Tibial nerve (tissue), 4 donors: ENCODE measurements around the gene TMEM204. TPM values are rescaled to one million over a fixed set of nuclear protein-coding genes. Genes with fewer than 3 reads are reported as not detected.

Experiments
- DNase-seq, 2 donors: peaks; one replicate each; pipeline ENCODE4 v3.0.0-alpha.2; 2019; ENCODE audit warnings: low spot score in 2 of 2
- H3K27ac ChIP-seq, 4 donors: fragments of 200-600 bp; sonication (generic) in 3 of 4; one replicate each; pipeline ENCODE4 v1.5.1; 2017 to 2019; ENCODE audit warnings: mild to moderate bottlenecking in 1 of 4
- H3K27me3 ChIP-seq, 2 donors: fragments of 200-600 bp; sonication (generic) in 1 of 2; one replicate each; pipeline versions ENCODE4 v1.5.1 to v1.6.0; 2017 to 2019
- H3K36me3 ChIP-seq, 3 donors: fragments of 200-600 bp; sonication (generic); one replicate each; pipeline ENCODE4 v1.5.1; 2018 to 2019
- H3K4me1 ChIP-seq, 4 donors: fragments of 200-600 bp; sonication (generic) in 3 of 4; one replicate each; pipeline ENCODE4 v1.5.1; 2017 to 2019
- H3K4me3 ChIP-seq, 4 donors: fragments of 200-600 bp; sonication (generic) in 3 of 4; one replicate each; pipeline ENCODE4 v1.5.1; 2017 to 2019; ENCODE audit warnings: mild to moderate bottlenecking in 1 of 4, moderate library complexity in 1 of 4
- H3K9me3 ChIP-seq, 4 donors: fragments of 200-600 bp; sonication (generic) in 3 of 4; one replicate each; pipeline ENCODE4 v1.5.1; 2017 to 2019
- CTCF ChIP-seq, 5 experiments: fragments of 200-600 bp in 3 of 5; fragments of 450-650 bp in 2 of 5; sonication (generic) in 3 of 5; IDR thresholded peaks; one replicate each; pipeline ENCODE4 v1.5.1; 2016 to 2019; ENCODE audit warnings: antibody characterized with exemption in 5 of 5, mild to moderate bottlenecking in 3 of 5, moderate library complexity in 2 of 5
- EP300 ChIP-seq, 2 donors: sonication (generic); formaldehyde crosslinking; IDR thresholded peaks; one replicate each; pipeline ENCODE4 v1.6.1; 2017; ENCODE audit warnings: antibody characterized with exemption in 2 of 2, mild to moderate bottlenecking in 1 of 2
- POLR2A ChIP-seq, 2 donors: fragments of 450-650 bp; IDR thresholded peaks; one replicate each; pipeline ENCODE4 v1.6.1; 2017; ENCODE audit warnings: antibody characterized with exemption in 2 of 2, mild to moderate bottlenecking in 2 of 2, moderate library complexity in 2 of 2
- whole genome bisulfite sequencing, 2 donors: methylation state at CpG; one replicate each; pipeline ENCODE4 v1.1.5; 2018; 5-methylcytosine and 5-hydroxymethylcytosine counted together
- total RNA-seq, 4 donors: library from RNA; depleted of rRNA; stranded (reverse); fragments of >200 nt; gene quantifications; one replicate each; pipeline ENCODE4 v1.1.0, GENCODE V29; 2016

The TMEM204 gene
- total RNA-seq, 4 donors from 2014 or later, result 46.3 to 53.7 (median 48.9) TPM

- H3K36me3 ChIP-seq, result peaks cover 0 to 94% (median 25%) of the 10 kb centered on the region in 3 donors
- H3K27ac ChIP-seq, result no peak overlapping the region
- no peak overlapping the region for H3K4me3 ChIP-seq
- DNase-seq, result no peak
- no peaks in the 10 kb centered on the region for H3K9me3 ChIP-seq
- H3K27me3 ChIP-seq, result no peaks in the 10 kb centered on the region
- TF ChIP-seq EP300 (IDR thresholded peaks at IDR 0.05) (no peak), POLR2A (IDR thresholded peaks at IDR 0.05) (no peak), CTCF (IDR thresholded peaks at IDR 0.05) (no peak)
- H3K4me1 ChIP-seq, result no peaks in the 10 kb centered on the region
- WGBS, 2 donors, result 95 to 96% methylated on average over 37 of the region's 37 CpGs
Measured at GRCh38 chr16:1503110-1503955, 30.1 kb upstream of the TMEM204 start.

- no peak for DNase-seq
- WGBS, 2 donors, result 90 to 95% methylated on average over 31 to 33 of the region's 37 CpGs
- no peak for TF ChIP-seq EP300 (IDR thresholded peaks at IDR 0.05)
- TF ChIP-seq CTCF (IDR thresholded peaks at IDR 0.05), result no peak
- TF ChIP-seq POLR2A (IDR thresholded peaks at IDR 0.05), result no peak
- Histone ChIP-seq H3K36me3 (peaks cover 0 to 94% (median 18%) of the 10 kb centered on the region in 3 donors), H3K4me1 (no peaks in the 10 kb centered on the region), H3K9me3 (no peaks in the 10 kb centered on the region), H3K4me3 (no peak overlapping the region), H3K27ac (no peak overlapping the region), H3K27me3 (no peaks in the 10 kb centered on the region)
Measured at GRCh38 chr16:1505073-1505844, 28.2 kb upstream of the TMEM204 start.

- Histone ChIP-seq H3K4me1 (no peaks in the 10 kb centered on the region), H3K27me3 (no peaks in the 10 kb centered on the region), H3K36me3 (peaks cover 0 to 94% (median 18%) of the 10 kb centered on the region in 3 donors), H3K4me3 (no peak overlapping the region), H3K27ac (no peak overlapping the region), H3K9me3 (no peaks in the 10 kb centered on the region)
- no peak for DNase-seq
- WGBS, 2 donors, result 92 to 96% methylated on average over 16 to 19 of the region's 22 CpGs
- TF ChIP-seq CTCF (IDR thresholded peaks at IDR 0.05) (no peak), EP300 (IDR thresholded peaks at IDR 0.05) (no peak), POLR2A (IDR thresholded peaks at IDR 0.05) (no peak)
Measured at GRCh38 chr16:1505912-1506311, 27.6 kb upstream of the TMEM204 start.

GRCh38 chr16:1506494-1507213 lies 26.8 kb upstream of the TMEM204 start:
- Histone ChIP-seq H3K36me3 (peaks cover 0 to 94% (median 13%) of the 10 kb centered on the region in 3 donors), H3K27ac (no peak overlapping the region), H3K4me1 (no peaks in the 10 kb centered on the region), H3K4me3 (no peak overlapping the region), H3K9me3 (no peaks in the 10 kb centered on the region), H3K27me3 (no peaks in the 10 kb centered on the region)
- TF ChIP-seq CTCF (IDR thresholded peaks at IDR 0.05), result no peak
- TF ChIP-seq POLR2A (IDR thresholded peaks at IDR 0.05), result no peak
- no peak for TF ChIP-seq EP300 (IDR thresholded peaks at IDR 0.05)
- DNase-seq, result no peak
- 87 to 88% methylated on average over 24 to 34 of the region's 37 CpGs for WGBS, 2 donors
